ENCODE data around the gene PALLD.

The PALLD gene

GRCh38 chr4:168515222-168516011 lies 18.6 kb downstream of the PALLD start:
- Histone ChIP-seq H3K9me3 (ENCODE audit: severe bottlenecking) (no peaks in the 10 kb centered on the region), H3K4me1 (ENCODE audit: insufficient read depth, poor library complexity, severe bottlenecking) (peaks cover 4% of the 10 kb centered on the region), H3K36me3 (ENCODE audit: low read depth) (no peaks in the 10 kb centered on the region), H3K27ac (ENCODE audit: poor library complexity, severe bottlenecking) (no peak overlapping the region), H3K27me3 (ENCODE audit: insufficient read depth, poor library complexity, severe bottlenecking) (no peaks in the 10 kb centered on the region), H3K4me3 (ENCODE audit: severe bottlenecking) (no peak overlapping the region)
- DNase-seq (ENCODE audit: low spot score) (no peak), ATAC-seq (ENCODE audit: low read depth) (no peak)
- TF ChIP-seq, protein P1, sequence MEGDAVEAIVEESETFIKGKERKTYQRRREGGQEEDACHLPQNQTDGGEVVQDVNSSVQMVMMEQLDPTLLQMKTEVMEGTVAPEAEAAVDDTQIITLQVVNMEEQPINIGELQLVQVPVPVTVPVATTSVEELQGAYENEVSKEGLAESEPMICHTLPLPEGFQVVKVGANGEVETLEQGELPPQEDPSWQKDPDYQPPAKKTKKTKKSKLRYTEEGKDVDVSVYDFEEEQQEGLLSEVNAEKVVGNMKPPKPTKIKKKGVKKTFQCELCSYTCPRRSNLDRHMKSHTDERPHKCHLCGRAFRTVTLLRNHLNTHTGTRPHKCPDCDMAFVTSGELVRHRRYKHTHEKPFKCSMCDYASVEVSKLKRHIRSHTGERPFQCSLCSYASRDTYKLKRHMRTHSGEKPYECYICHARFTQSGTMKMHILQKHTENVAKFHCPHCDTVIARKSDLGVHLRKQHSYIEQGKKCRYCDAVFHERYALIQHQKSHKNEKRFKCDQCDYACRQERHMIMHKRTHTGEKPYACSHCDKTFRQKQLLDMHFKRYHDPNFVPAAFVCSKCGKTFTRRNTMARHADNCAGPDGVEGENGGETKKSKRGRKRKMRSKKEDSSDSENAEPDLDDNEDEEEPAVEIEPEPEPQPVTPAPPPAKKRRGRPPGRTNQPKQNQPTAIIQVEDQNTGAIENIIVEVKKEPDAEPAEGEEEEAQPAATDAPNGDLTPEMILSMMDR (IDR thresholded peaks at IDR 0.05; ENCODE audit: poor library complexity, severe bottlenecking): no peak

GRCh38 chr4:168516841-168517240 lies 20.0 kb downstream of the PALLD start:
- DNase-seq (ENCODE audit: low spot score) (no peak), ATAC-seq (ENCODE audit: low read depth) (no peak)
- Histone ChIP-seq H3K36me3 (ENCODE audit: low read depth) (no peaks in the 10 kb centered on the region), H3K4me1 (ENCODE audit: insufficient read depth, poor library complexity, severe bottlenecking) (peaks cover 4% of the 10 kb centered on the region), H3K27me3 (ENCODE audit: insufficient read depth, poor library complexity, severe bottlenecking) (no peaks in the 10 kb centered on the region), H3K27ac (ENCODE audit: poor library complexity, severe bottlenecking) (no peak overlapping the region), H3K4me3 (ENCODE audit: severe bottlenecking) (no peak overlapping the region), H3K9me3 (ENCODE audit: severe bottlenecking) (no peaks in the 10 kb centered on the region)
- TF ChIP-seq, protein P1 (IDR thresholded peaks at IDR 0.05; ENCODE audit: poor library complexity, severe bottlenecking): no peak

DNA sequence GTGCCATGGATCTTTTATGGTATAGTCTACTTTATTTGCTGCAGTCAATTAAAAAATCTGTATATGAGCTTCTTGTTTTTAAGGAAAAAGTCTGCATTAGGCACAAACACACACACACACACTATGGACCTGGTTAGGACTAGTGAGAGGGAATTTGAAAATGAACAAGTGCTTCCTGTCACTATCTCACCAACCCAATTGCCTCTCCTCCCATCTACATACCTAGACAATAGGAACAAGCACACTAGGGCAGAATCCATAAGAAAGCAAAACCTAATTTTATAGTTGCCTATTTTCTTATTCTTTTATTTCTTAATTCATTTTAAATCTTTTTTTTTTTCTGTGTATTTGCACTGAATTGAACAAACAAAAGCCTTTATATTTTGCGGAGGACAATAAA lies 22.7 kb downstream of the PALLD start:
- H3K36me3 ChIP-seq (ENCODE audit: low read depth): no peaks in the 10 kb centered on the region
- H3K4me3 ChIP-seq (ENCODE audit: severe bottlenecking): no peak overlapping the region
- TF ChIP-seq, protein P1 (IDR thresholded peaks at IDR 0.05; ENCODE audit: poor library complexity, severe bottlenecking): no peak
- no peaks in the 10 kb centered on the region for H3K27me3 ChIP-seq (ENCODE audit: insufficient read depth, poor library complexity, severe bottlenecking)
- H3K9me3 ChIP-seq (ENCODE audit: severe bottlenecking): no peaks in the 10 kb centered on the region
- DNase-seq (ENCODE audit: low spot score) (no peak), ATAC-seq (ENCODE audit: low read depth) (no peak)
- peaks cover 11% of the 10 kb centered on the region for H3K4me1 ChIP-seq (ENCODE audit: insufficient read depth, poor library complexity, severe bottlenecking)
- H3K27ac ChIP-seq (ENCODE audit: poor library complexity, severe bottlenecking): no peak overlapping the region

DNA sequence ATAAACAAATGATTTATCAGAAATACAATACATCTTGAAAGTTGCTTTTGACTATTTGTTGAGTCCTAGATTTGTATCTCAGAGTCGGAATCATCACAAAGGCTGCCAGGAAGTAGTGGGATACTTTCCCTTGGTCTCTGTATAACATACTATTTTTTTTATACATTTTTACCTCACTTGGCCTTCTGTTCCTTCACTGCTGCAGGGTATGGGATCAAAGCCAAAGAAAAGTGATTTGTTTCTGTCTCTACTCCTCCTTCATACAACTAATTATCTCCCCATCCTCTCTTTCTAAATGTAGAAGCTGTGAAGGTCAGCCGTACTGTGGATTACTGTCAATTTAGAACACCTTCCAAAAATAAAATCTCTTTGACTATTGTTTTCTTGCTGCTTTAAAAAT lies 24.9 kb downstream of the PALLD start:
- Histone ChIP-seq H3K9me3 (ENCODE audit: severe bottlenecking) (no peaks in the 10 kb centered on the region), H3K4me1 (ENCODE audit: insufficient read depth, poor library complexity, severe bottlenecking) (peaks cover 11% of the 10 kb centered on the region), H3K4me3 (ENCODE audit: severe bottlenecking) (no peak overlapping the region), H3K27me3 (ENCODE audit: insufficient read depth, poor library complexity, severe bottlenecking) (no peaks in the 10 kb centered on the region), H3K36me3 (ENCODE audit: low read depth) (no peaks in the 10 kb centered on the region), H3K27ac (ENCODE audit: poor library complexity, severe bottlenecking) (no peak overlapping the region)
- TF ChIP-seq, protein P1 (IDR thresholded peaks at IDR 0.05; ENCODE audit: poor library complexity, severe bottlenecking): no peak
- ATAC-seq (ENCODE audit: low read depth): no peak
- DNase-seq (ENCODE audit: low spot score): no peak

DNA sequence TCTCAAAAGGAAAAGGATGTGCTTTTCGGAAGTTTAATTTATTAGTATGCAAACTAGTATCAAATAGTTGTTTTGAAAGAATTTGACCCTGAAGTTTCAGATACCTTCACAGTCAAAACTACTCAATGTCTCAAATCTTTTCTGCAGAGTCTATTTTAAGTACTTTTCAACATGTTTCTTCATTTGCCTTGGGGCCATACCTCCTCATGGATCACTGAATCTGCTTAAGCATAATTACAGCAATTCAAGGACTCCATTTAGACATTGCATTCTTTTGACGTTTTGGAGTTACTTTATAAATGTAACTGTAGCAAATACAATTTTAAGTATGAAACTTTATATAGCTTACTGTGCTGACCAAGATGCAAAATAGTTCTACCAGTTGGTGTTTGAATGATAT lies 25.5 kb downstream of the PALLD start:
- no peaks in the 10 kb centered on the region for H3K36me3 ChIP-seq (ENCODE audit: low read depth)
- H3K9me3 ChIP-seq (ENCODE audit: severe bottlenecking): no peaks in the 10 kb centered on the region
- H3K27me3 ChIP-seq (ENCODE audit: insufficient read depth, poor library complexity, severe bottlenecking): no peaks in the 10 kb centered on the region
- no peak overlapping the region for H3K4me3 ChIP-seq (ENCODE audit: severe bottlenecking)
- DNase-seq (ENCODE audit: low spot score): no peak
- ATAC-seq (ENCODE audit: low read depth): no peak
- TF ChIP-seq, protein P1 (IDR thresholded peaks at IDR 0.05; ENCODE audit: poor library complexity, severe bottlenecking): no peak
- H3K27ac ChIP-seq (ENCODE audit: poor library complexity, severe bottlenecking): no peak overlapping the region
- H3K4me1 ChIP-seq (ENCODE audit: insufficient read depth, poor library complexity, severe bottlenecking): peaks cover 11% of the 10 kb centered on the region

Measured in RWPE2 (cell line).